ENCODE results near the gene RIPOR2.

RIPOR2 gene

GRCh38 chr6:24875534-24875901 is 60.2 kb downstream of the RIPOR2 start:
- DNase-seq (ENCODE audit: low read depth): no peak

- DNase-seq (ENCODE audit: low read depth): no peak
These were observed 60.8 kb downstream of the RIPOR2 start for GRCh38 chr6:24874776-24875533.

- DNase-seq (ENCODE audit: low read depth): no peak
These were observed 61.6 kb downstream of the RIPOR2 start for GRCh38 chr6:24874128-24874527.

GRCh38 chr6:24872779-24873178 is 63.0 kb downstream of the RIPOR2 start:
- DNase-seq (ENCODE audit: low read depth): no peak

GRCh38 chr6:24868765-24869164 is 67.0 kb downstream of the RIPOR2 start:
- DNase-seq (ENCODE audit: low read depth): no peak

- DNase-seq (ENCODE audit: low read depth): no peak
These were observed 68.6 kb downstream of the RIPOR2 start for GRCh38 chr6:24867104-24867703.

GRCh38 chr6:24865161-24865560 is 70.6 kb downstream of the RIPOR2 start:
- DNase-seq (ENCODE audit: low read depth): no peak

GRCh38 chr6:24864343-24864742 is 71.4 kb downstream of the RIPOR2 start:
- DNase-seq (ENCODE audit: low read depth): no peak

- DNase-seq (ENCODE audit: low read depth): no peak
These were observed 73.8 kb downstream of the RIPOR2 start for GRCh38 chr6:24861934-24862333.

GRCh38 chr6:24859608-24860200 is 76.1 kb downstream of the RIPOR2 start:
- DNase-seq (ENCODE audit: low read depth): no peak

GRCh38 chr6:24859132-24859531 is 76.6 kb downstream of the RIPOR2 start:
- DNase-seq (ENCODE audit: low read depth): no peak

- DNase-seq (ENCODE audit: low read depth): peak; percentile 59
These were observed 77.5 kb downstream of the RIPOR2 start for GRCh38 chr6:24858177-24858653.

GRCh38 chr6:24856901-24857670 is 78.7 kb downstream of the RIPOR2 start:
- DNase-seq (ENCODE audit: low read depth): no peak

GRCh38 chr6:24856246-24856599 is 79.5 kb downstream of the RIPOR2 start:
- DNase-seq (ENCODE audit: low read depth): no peak

- peak; percentile 47 for DNase-seq (ENCODE audit: low read depth)
These were observed 80.1 kb downstream of the RIPOR2 start for GRCh38 chr6:24855395-24856245.

GRCh38 chr6:24854077-24854666 is 81.6 kb downstream of the RIPOR2 start:
- no peak for DNase-seq (ENCODE audit: low read depth)

- DNase-seq (ENCODE audit: low read depth): no peak
These were observed 84.7 kb downstream of the RIPOR2 start for GRCh38 chr6:24851086-24851485.

- DNase-seq (ENCODE audit: low read depth): no peak
These were observed 86.0 kb downstream of the RIPOR2 start for GRCh38 chr6:24849713-24850112.

GRCh38 chr6:24848461-24848860 is 87.3 kb downstream of the RIPOR2 start:
- no peak for DNase-seq (ENCODE audit: low read depth)

- DNase-seq (ENCODE audit: low read depth): no peak
These were observed 88.4 kb downstream of the RIPOR2 start for GRCh38 chr6:24847402-24847801.

GRCh38 chr6:24845578-24845977 is 90.2 kb downstream of the RIPOR2 start:
- no peak for DNase-seq (ENCODE audit: low read depth)

Measured in GM04504 (cell line).